Measurements from ENCODE around the gene YRDC.
A peak's percentile ranks its signal among the peaks of the same experiment; 100 is the strongest.
"Not testable (repeated sequence)": the region's sequence is repeated elsewhere in the genome, so short reads cannot be mapped to it uniquely, and the experiment has no call there.

YRDC gene

DNA sequence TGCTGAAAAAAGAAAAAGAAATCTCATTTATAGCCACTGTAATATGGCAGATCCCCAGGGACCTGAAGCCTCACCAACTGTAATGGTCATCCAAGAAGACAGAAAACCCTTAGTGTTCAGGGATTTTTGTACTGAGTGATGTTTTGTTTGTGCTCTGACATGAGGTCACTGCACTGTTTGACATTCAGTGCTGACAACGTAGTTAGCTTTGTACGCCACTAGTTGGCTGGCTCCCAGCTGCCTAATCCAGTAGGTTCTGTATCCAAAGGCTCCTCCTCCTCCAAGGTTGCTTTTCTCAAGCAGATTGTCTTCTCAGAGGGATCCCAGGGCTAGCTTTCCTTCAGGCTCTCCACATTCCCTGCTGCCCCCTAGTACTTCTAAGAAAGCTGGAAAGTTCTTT is 9.5 kb upstream of the YRDC start:
- DNase-seq = no peak

- DNase-seq = no peak
These were observed 6.2 kb upstream of the YRDC start for GRCh38 chr1:37814252-37814651.

GRCh38 chr1:37813529-37814145 is 5.6 kb upstream of the YRDC start:
- no peak for DNase-seq

DNA sequence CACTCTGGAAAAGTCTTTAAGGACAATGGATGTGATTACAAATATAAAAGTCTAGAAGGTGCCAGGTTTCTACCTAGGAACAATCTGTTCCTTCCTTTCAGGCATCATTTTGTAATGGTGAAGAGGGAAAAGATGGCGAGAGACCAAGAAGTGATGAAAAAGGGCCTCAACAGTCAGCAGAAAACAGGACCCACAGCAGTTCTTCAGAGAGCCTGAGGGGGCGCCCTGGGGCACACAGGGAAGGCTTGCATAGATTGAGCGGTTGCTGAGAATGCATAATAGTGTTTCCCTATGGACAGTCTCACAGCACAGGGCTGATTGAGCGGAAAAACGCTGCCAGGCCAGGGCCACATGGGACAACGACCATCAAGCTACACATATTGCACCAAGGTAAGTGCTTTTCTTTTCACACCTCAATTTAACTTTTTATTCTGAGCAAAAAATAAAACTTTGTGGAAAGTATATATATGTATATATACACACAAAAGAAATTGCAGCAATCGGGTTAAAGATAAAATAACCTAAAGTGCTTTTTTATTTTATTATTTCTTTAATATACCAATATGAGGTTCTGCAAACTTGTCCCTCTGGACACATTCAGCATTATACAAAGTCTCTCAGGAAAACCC is 3.1 kb upstream of the YRDC start:
- peak; percentile 41 for DNase-seq

DNA sequence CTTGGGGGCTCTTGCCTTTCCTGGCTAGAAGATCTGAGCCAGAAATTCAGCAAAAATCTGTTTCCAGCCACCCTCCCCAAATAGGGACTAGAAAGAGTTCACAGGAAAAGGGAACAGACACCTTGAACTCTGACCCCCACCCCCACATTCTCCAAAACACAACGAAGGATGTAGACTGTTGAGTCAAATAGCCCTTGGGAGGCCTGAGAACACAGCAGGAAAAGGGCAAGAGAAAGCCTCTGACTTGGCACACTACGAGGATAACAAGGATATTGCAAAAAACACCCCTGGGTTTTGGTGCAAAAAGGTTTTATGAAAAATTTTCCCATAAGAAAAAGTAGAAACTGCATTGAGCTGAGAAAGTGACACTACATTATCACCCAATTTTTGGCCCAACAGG is 1.9 kb upstream of the YRDC start:
- DNase-seq = no peak

DNA sequence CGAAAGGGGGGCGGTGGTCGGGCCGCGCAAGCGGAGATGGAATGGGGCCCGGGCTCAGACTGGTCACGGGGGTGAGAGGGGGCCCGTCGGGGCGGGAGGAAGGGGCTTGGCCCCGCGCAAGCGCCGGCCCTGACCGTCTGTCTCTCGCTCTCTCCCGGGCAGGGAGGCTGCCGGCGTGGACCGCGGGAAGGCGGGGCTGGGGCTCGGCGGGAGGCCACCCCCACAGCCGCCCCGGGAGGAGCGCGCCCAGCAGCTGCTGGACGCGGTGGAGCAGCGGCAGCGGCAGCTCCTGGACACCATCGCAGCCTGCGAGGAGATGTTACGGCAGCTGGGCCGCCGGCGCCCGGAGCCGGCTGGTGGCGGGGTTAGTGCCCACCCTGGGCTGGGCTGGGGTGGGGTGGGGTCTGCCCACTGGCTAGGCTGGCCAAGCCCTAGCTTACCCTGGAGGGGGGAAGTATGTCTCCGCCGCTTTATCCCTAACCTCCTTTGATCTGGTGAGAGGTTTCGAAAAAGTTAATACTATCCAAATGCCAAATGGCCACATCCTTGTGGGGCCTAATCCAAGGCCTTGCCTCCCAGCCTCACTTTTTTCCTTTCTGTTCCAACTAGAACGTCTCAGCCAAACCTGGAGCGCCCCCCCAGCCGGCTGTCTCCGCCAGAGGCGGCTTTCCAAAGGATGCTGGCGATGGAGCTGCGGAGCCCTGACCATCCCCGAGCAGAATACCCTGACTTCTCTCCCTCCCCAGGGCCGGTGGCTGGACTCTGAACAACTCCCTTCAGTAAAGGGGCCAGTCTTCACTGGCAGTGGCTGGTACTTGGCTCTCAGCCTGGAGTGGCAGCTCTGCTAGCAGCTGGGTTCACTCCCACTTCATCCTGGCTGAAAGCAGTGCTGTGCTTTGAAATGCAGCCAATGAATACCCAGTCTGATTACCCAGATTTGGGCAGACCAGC is 636 bp upstream of the YRDC start:
- peak; percentile 66 for DNase-seq

DNA sequence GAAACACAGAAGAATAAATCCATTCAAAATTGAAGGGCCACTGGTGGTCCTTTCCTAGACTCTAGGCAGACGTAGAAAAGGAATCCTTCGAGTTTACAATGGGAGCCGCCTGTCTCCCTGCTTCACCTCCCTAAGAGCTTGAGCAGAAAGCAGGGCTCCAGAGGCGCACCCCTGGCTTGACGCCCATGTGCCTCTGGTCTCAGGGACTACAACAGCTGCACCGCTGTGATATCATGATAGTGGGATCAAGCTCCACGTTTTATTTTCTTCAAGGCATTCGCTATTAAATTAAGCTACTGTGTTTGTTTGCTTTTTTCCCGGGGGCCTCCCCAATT is 821 bp downstream of the YRDC start:
- DNase-seq = no peak

GRCh38 chr1:37802439-37802838 is 5.6 kb downstream of the YRDC start:
- no peak for DNase-seq

- DNase-seq = no peak
These were observed 10.2 kb downstream of the YRDC start for GRCh38 chr1:37797750-37798345.

DNA sequence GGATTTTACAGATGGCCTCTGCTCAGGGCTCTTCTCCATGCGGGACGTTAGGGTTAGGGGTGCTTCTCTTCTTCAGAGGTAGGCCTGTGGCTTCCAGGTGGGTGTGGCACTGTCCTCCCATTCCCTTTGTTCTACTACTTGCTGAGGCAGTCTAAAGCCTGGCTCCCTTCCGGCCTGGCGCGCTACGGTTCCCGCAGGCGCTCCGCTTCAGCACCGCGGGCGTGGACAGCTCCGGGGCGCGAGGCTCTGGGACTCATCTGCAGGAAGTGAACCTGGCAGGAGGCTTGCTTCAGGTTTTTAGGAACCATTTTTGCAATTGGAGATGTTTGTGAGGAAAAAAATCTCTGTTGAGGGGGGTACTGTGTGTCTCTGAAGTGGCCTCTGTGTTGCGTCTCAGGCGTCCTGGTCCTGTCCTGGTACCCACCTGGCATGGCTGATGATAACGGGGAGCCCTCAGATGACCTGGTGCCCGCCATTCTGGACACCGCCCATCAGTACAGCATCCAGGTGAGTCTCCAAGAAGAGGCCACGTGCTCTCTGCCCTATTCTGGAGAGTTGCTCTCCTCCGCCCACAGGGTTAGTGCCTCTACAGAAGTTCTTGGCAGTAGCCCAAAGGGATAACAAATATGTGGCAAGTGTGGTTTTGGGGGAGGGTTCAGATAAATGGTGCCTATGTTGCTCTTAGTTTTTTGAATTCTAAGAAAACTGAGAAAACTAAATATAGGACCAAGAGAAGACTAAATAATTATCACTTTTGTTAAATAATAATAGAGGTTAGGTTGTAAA is 12.5 kb downstream of the YRDC start:
- DNase-seq = no peak

- DNase-seq = no peak
These were observed 13.4 kb downstream of the YRDC start for GRCh38 chr1:37794372-37795339.

- DNase-seq = peak; percentile 24
These were observed 14.1 kb downstream of the YRDC start, which contains the start of gene MANEAL for GRCh38 chr1:37793773-37794371. Gene MANEAL (plus strand): TSS chr1:37793847. CDS start chr1:37794183, 336 bp downstream.

DNA sequence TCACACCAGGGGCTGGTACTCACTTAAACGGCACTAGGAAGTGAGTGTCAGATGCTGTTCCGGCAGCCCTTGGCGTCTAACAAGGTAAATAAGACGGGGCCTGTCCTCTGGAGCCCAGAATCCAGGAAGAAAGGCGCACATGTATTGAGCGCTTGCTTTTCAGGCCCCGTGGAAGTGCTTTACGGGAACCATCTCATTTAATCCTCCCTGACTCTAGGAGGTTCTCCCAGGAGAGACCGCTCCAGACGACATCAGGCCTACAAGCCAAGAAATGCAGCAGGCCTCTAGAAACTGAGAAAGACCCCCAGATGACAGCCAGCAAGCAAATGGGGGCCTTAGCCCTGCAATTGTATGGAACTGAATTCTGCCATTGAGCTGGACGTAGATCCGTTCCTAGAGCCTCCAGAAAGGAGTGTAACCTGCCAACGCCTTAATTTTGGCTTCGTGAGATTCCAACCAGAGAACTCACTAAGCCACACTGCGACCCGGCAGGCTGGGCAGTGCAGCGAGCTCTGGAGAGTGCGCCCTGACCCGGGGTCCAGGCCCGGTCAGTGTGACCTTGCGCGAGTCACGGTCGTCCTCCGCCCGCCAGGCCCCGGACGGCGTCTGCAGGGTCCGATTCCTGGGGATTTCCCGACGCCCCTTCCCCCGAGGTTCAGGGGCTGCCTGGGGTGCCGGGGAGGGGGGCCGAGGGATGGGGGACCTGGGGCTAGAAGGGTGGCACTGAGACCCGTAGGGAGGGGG is 14.9 kb downstream of the YRDC start:
- no peak for DNase-seq

- no peak for DNase-seq
These were observed 25.5 kb downstream of the YRDC start for GRCh38 chr1:37782491-37782890.

GRCh38 chr1:37778654-37779053 is 29.4 kb downstream of the YRDC start:
- DNase-seq = no peak

- DNase-seq = no peak
These were observed 31.0 kb downstream of the YRDC start for GRCh38 chr1:37776946-37777516.

DNA sequence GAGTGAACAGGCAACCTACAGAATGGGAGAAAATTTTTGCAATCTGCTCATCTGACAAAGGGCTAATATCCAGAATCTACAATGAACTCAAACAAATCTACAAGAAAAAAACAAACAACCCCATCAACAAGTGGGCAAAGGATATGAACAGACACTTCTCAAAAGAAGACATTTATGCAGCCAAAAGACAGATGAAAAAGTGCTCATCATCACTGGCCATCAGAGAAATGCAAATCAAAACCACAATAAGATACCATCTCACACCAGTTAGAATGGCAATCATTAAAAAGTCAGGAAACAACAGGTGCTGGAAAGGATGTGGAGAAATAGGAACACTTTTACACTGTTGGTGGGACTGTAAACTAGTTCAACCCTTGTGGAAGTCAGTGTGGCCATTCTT is 36.6 kb downstream of the YRDC start:
- not testable (repeated sequence) for DNase-seq

- DNase-seq = no peak
These were observed 40.5 kb downstream of the YRDC start for GRCh38 chr1:37767488-37767887.

DNA sequence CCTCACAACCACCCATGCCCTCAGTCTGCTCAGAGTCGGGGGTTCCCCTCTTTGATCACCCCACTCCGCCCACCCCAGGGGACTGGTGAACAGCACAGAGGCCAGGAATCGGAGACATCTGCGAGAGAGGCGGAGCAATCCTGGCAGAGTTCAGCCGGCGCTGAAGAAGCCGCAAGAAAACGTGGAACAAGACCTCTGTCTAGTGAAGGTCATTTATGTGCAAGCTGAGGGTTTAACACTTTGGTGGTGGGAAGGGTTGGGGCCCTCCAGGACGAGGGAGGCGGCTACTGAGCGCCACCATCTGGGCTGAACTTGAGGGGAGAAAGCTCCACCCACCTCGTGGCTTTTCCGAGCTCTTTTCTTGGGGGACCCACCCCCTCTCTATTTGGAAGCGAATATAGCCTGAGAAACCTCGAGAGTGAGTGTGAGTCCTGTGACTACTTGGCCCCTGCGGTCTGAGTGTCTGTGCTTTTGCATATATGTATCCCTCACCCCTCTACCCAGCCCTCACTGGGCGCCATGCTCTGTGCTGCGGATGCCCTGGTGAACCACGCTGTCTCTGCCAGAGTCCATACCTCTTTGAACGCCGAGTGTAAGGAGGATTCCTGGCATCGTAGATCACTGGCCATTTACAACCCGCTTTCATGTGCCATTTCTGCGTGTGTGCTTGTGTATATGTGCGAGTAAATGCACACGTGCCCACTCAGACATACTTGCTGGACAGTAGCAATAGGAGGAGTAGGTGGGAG is 41.9 kb downstream of the YRDC start:
- DNase-seq = no peak
